Measurements from ENCODE around the gene DKC1.

The DKC1 gene

DNA sequence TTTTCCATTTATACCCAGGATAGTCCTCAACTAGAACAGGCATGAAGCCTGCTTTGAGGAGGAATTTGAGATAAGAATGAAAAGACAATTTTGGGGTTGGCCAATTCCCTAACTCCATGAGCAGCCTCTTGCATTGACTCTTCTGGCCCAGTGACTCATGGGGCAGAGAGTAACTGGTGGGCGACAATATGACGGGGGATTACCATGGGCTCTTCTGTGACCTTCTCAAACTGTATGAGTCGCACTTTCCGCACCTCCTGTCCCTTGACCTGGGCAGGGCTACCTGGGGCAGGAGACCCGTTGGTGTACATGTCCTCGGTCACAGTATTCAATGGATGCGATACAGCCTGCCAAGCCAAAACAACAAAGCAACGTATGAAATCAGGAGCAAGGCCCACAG is 29.3 kb downstream of the DKC1 start:
- DNase-seq (ENCODE audit: low read depth in 1 of 2, low spot score in 1 of 2), result no peak
- Histone ChIP-seq H3K27me3 (ENCODE audit: insufficient read depth, poor library complexity, severe bottlenecking) (no peaks in the 10 kb centered on the region), H3K4me3 (replicated peaks; ENCODE audit: insufficient read depth, low read length) (no peak overlapping the region), H3K27ac (replicated peaks) (no peak overlapping the region)
- TF ChIP-seq GABPA (IDR thresholded peaks at IDR 0.05; ENCODE audit: low read depth) (no peak), SPI1 (IDR thresholded peaks at IDR 0.05; ENCODE audit: borderline replicate concordance, low read depth) (no peak), POLR2AphosphoS5 (IDR thresholded peaks at IDR 0.05; ENCODE audit: low read depth) (no peak)
- TF ChIP-seq, protein P1, sequence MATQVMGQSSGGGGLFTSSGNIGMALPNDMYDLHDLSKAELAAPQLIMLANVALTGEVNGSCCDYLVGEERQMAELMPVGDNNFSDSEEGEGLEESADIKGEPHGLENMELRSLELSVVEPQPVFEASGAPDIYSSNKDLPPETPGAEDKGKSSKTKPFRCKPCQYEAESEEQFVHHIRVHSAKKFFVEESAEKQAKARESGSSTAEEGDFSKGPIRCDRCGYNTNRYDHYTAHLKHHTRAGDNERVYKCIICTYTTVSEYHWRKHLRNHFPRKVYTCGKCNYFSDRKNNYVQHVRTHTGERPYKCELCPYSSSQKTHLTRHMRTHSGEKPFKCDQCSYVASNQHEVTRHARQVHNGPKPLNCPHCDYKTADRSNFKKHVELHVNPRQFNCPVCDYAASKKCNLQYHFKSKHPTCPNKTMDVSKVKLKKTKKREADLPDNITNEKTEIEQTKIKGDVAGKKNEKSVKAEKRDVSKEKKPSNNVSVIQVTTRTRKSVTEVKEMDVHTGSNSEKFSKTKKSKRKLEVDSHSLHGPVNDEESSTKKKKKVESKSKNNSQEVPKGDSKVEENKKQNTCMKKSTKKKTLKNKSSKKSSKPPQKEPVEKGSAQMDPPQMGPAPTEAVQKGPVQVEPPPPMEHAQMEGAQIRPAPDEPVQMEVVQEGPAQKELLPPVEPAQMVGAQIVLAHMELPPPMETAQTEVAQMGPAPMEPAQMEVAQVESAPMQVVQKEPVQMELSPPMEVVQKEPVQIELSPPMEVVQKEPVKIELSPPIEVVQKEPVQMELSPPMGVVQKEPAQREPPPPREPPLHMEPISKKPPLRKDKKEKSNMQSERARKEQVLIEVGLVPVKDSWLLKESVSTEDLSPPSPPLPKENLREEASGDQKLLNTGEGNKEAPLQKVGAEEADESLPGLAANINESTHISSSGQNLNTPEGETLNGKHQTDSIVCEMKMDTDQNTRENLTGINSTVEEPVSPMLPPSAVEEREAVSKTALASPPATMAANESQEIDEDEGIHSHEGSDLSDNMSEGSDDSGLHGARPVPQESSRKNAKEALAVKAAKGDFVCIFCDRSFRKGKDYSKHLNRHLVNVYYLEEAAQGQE (IDR thresholded peaks at IDR 0.05; ENCODE audit: insufficient replicate concordance, low read depth), result no peak
- TF ChIP-seq, protein P2, sequence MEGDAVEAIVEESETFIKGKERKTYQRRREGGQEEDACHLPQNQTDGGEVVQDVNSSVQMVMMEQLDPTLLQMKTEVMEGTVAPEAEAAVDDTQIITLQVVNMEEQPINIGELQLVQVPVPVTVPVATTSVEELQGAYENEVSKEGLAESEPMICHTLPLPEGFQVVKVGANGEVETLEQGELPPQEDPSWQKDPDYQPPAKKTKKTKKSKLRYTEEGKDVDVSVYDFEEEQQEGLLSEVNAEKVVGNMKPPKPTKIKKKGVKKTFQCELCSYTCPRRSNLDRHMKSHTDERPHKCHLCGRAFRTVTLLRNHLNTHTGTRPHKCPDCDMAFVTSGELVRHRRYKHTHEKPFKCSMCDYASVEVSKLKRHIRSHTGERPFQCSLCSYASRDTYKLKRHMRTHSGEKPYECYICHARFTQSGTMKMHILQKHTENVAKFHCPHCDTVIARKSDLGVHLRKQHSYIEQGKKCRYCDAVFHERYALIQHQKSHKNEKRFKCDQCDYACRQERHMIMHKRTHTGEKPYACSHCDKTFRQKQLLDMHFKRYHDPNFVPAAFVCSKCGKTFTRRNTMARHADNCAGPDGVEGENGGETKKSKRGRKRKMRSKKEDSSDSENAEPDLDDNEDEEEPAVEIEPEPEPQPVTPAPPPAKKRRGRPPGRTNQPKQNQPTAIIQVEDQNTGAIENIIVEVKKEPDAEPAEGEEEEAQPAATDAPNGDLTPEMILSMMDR (IDR thresholded peaks at IDR 0.05; ENCODE audit: insufficient read depth, low read length), result no peak

DNA sequence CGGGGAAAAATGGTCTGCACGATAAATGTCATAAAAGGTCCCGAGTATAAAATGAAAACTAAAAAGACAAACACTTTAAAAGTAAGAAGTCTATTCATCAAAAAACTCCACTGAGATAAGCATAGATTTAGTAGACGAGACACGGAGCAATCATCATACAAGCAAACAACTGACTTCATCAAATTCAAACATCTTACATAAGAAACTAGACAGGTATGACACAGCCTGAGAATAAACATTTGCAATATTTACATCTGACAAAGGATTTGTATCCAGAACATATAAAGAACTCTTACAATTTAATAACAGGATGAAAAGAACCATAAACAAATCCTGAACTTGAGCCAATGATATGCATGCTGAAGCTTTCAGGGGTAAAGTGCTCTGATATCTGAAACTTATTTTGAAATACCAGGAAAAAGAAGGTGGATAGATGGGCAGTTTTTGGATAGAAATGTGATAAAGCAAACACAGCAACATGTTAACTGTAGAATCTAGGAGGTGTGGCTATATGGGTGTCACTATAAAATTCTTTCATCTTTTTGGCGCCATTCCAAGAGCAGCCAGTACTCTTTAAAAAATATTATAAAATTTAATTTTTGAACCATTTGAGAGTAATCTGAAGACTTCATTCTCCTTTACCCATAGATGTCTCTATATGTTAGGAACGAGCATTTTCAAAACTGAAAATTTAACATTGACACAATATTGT is 30.6 kb downstream of the DKC1 start:
- no peak for DNase-seq (ENCODE audit: low read depth in 1 of 2, low spot score in 1 of 2)
- no peak overlapping the region for H3K27ac ChIP-seq (replicated peaks)
- H3K27me3 ChIP-seq (ENCODE audit: insufficient read depth, poor library complexity, severe bottlenecking), result no peaks in the 10 kb centered on the region
- TF ChIP-seq SPI1 (IDR thresholded peaks at IDR 0.05; ENCODE audit: borderline replicate concordance, low read depth) (no peak), POLR2AphosphoS5 (IDR thresholded peaks at IDR 0.05; ENCODE audit: low read depth) (no peak), GABPA (IDR thresholded peaks at IDR 0.05; ENCODE audit: low read depth) (no peak)
- TF ChIP-seq, protein P1 (IDR thresholded peaks at IDR 0.05; ENCODE audit: insufficient replicate concordance, low read depth), result no peak
- TF ChIP-seq, protein P2 (IDR thresholded peaks at IDR 0.05; ENCODE audit: insufficient read depth, low read length), result no peak
- no peak overlapping the region for H3K4me3 ChIP-seq (replicated peaks; ENCODE audit: insufficient read depth, low read length)

DNA sequence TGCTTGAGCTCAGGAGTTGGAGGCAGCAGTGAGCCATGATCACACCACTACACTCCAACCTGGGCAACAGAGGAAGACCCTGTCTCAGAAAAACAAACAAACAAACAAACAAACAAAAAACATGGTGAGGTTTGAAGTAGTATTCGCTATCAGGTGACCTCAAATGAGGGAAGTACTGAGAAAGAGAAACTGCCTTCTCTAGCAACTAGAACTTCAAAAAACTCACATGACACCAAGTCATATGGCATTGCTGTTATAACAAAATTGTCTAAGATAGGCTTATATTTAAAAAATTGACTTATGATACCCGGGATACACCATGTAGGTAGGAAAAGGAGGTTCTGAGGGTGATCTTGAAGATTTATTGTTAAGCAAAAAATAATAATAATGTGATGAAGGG is 32.4 kb downstream of the DKC1 start:
- TF ChIP-seq, protein P1 (IDR thresholded peaks at IDR 0.05; ENCODE audit: insufficient replicate concordance, low read depth), result no peak
- TF ChIP-seq SPI1 (IDR thresholded peaks at IDR 0.05; ENCODE audit: borderline replicate concordance, low read depth), result no peak
- TF ChIP-seq, protein P2 (IDR thresholded peaks at IDR 0.05; ENCODE audit: insufficient read depth, low read length), result no peak
- no peak for TF ChIP-seq POLR2AphosphoS5 (IDR thresholded peaks at IDR 0.05; ENCODE audit: low read depth)
- TF ChIP-seq GABPA (IDR thresholded peaks at IDR 0.05; ENCODE audit: low read depth), result no peak
- peak overlapping the region; percentile 42 for H3K27ac ChIP-seq (replicated peaks)
- DNase-seq (ENCODE audit: low read depth in 1 of 2, low spot score in 1 of 2), result no peak
- no peaks in the 10 kb centered on the region for H3K27me3 ChIP-seq (ENCODE audit: insufficient read depth, poor library complexity, severe bottlenecking)
- no peak overlapping the region for H3K4me3 ChIP-seq (replicated peaks; ENCODE audit: insufficient read depth, low read length)

Data from HL-60 (cell line).